Measurements from ENCODE around the gene CDC42SE1.

Gene CDC42SE1

GRCh38 chr1:151054971-151055547 is 4.4 kb downstream of the CDC42SE1 start:
- H3K4me2 ChIP-seq (ENCODE audit: low read length) = no peak overlapping the region
- peaks cover 85% of the 10 kb centered on the region for H3K36me3 ChIP-seq (ENCODE audit: control insufficient read depth, low read length)
- peaks cover 31% of the 10 kb centered on the region for H3K4me1 ChIP-seq (ENCODE audit: control insufficient read depth, low read length)

GRCh38 chr1:151051356-151052009 is 7.9 kb downstream of the CDC42SE1 start:
- H3K36me3 ChIP-seq (ENCODE audit: control insufficient read depth, low read length) = peaks cover 60% of the 10 kb centered on the region
- H3K4me3 ChIP-seq (ENCODE audit: low read length) = no peak overlapping the region
- H3K27ac ChIP-seq (ENCODE audit: low read depth, low read length) = no peak overlapping the region
- no peak overlapping the region for H3K4me2 ChIP-seq (ENCODE audit: low read length)
- H3F3A ChIP-seq (ENCODE audit: control insufficient read depth, insufficient read depth) = peaks cover 40% of the 10 kb centered on the region
- H3K4me1 ChIP-seq (ENCODE audit: control insufficient read depth, low read length) = peaks cover 23% of the 10 kb centered on the region
- peaks cover 11% of the 10 kb centered on the region for H3K79me2 ChIP-seq (ENCODE audit: control insufficient read depth, low read length)
- TF ChIP-seq CTCF (IDR thresholded peaks at IDR 0.05; ENCODE audit: low read depth, low read length, poor library complexity, severe bottlenecking) = no peak
- TF ChIP-seq EZH2phosphoT487 (IDR thresholded peaks at IDR 0.05; ENCODE audit: borderline replicate concordance, low read length) = no peak
- H3K27me3 ChIP-seq (ENCODE audit: control insufficient read depth, low read length) = no peaks in the 10 kb centered on the region
- peaks cover 3% of the 10 kb centered on the region for H4K20me1 ChIP-seq (ENCODE audit: control insufficient read depth, insufficient read depth, low read depth, low read length)
- no peaks in the 10 kb centered on the region for H3K9me2 ChIP-seq (replicated peaks; ENCODE audit: control insufficient read depth, low read length)
- no peaks in the 10 kb centered on the region for H3K9me3 ChIP-seq (ENCODE audit: control insufficient read depth, insufficient read depth, low read length)

More at GRCh38 chr1:151054971-151055547, 4.4 kb downstream of the CDC42SE1 start:
- H3K4me3 ChIP-seq (ENCODE audit: low read length) = no peak overlapping the region
- H4K20me1 ChIP-seq (ENCODE audit: control insufficient read depth, insufficient read depth, low read depth, low read length) = peaks cover 17% of the 10 kb centered on the region
- TF ChIP-seq EZH2phosphoT487 (IDR thresholded peaks at IDR 0.05; ENCODE audit: borderline replicate concordance, low read length) (no peak), CTCF (IDR thresholded peaks at IDR 0.05; ENCODE audit: low read depth, low read length, poor library complexity, severe bottlenecking) (no peak)
- H3K9me3 ChIP-seq (ENCODE audit: control insufficient read depth, insufficient read depth, low read length) = no peaks in the 10 kb centered on the region
- H3K27ac ChIP-seq (ENCODE audit: low read depth, low read length) = no peak overlapping the region
- no peaks in the 10 kb centered on the region for H3K27me3 ChIP-seq (ENCODE audit: control insufficient read depth, low read length)
- peaks cover 31% of the 10 kb centered on the region for H3F3A ChIP-seq (ENCODE audit: control insufficient read depth, insufficient read depth)
- H3K9me2 ChIP-seq (replicated peaks; ENCODE audit: control insufficient read depth, low read length) = no peaks in the 10 kb centered on the region
- peaks cover 47% of the 10 kb centered on the region for H3K79me2 ChIP-seq (ENCODE audit: control insufficient read depth, low read length)

- H3K79me2 ChIP-seq (ENCODE audit: control insufficient read depth, low read length) = no peaks in the 10 kb centered on the region
- H4K20me1 ChIP-seq (ENCODE audit: control insufficient read depth, insufficient read depth, low read depth, low read length) = peaks cover 2% of the 10 kb centered on the region; the same call in 1 of the 2 replicates
- no peak overlapping the region for H3K4me2 ChIP-seq (ENCODE audit: low read length)
- H3K4me1 ChIP-seq (ENCODE audit: control insufficient read depth, low read length) = peaks cover 17% of the 10 kb centered on the region
- no peak for TF ChIP-seq EZH2phosphoT487 (IDR thresholded peaks at IDR 0.05; ENCODE audit: borderline replicate concordance, low read length)
- no peak for TF ChIP-seq CTCF (IDR thresholded peaks at IDR 0.05; ENCODE audit: low read depth, low read length, poor library complexity, severe bottlenecking)
- H3K9me3 ChIP-seq (ENCODE audit: control insufficient read depth, insufficient read depth, low read length) = no peaks in the 10 kb centered on the region
- no peaks in the 10 kb centered on the region for H3K9me2 ChIP-seq (replicated peaks; ENCODE audit: control insufficient read depth, low read length)
- peaks cover 47% of the 10 kb centered on the region for H3K36me3 ChIP-seq (ENCODE audit: control insufficient read depth, low read length)
- H3F3A ChIP-seq (ENCODE audit: control insufficient read depth, insufficient read depth) = peaks cover 40% of the 10 kb centered on the region
- H3K4me3 ChIP-seq (ENCODE audit: low read length) = no peak overlapping the region
- H3K27me3 ChIP-seq (ENCODE audit: control insufficient read depth, low read length) = no peaks in the 10 kb centered on the region
- H3K27ac ChIP-seq (ENCODE audit: low read depth, low read length) = no peak overlapping the region
These were observed 9.3 kb downstream of the CDC42SE1 start for GRCh38 chr1:151050051-151050688.

Measured in DOHH2 (cell line).